ENCODE results near the gene C1orf53. TPM values are rescaled to one million over a fixed set of nuclear protein-coding genes. Genes with fewer than 3 reads are reported as not detected.

Gene C1orf53
- total RNA-seq, 1 donor from 2014 or later, result 3.1 TPM

DNA sequence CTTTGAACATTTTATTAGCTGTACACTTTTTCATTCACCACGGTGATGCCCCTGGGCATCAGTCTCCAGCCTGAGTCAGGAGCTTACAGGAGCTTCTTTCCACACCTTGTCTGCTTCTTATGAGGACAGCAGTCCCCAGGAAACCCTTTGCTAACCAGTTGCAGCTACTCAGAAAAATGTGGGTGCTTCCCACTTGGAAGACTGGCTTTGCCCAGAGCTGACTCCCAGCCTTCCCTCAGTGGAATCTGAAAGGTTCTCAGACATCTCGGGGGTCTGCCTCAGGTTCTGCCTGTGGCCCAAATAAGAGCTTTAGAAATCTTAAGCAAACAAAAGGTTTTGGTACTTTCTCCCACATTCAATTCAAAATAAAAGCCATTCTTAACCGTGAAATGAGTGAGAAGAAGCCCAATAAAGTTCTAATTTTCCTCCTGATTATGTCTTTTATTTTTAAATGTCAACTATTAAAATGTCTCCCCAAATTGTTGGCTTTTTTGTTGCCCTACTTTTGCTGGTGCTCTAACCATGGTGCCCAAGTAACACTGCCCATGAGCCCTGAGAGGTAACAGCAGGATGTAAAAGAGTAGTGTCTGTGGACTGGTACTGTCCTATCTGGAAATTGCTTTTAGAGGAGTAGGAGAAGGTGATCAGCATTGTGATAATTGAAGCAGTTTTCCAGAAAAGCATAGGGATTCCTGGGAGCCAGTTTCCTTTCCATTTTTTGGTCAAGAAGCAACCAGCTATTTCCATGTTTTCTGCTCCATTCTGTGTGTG lies 5.6 kb downstream of the C1orf53 start:
- DNase-seq (ENCODE audit: extremely low read depth, low read depth, low spot score), result no peak

DNA sequence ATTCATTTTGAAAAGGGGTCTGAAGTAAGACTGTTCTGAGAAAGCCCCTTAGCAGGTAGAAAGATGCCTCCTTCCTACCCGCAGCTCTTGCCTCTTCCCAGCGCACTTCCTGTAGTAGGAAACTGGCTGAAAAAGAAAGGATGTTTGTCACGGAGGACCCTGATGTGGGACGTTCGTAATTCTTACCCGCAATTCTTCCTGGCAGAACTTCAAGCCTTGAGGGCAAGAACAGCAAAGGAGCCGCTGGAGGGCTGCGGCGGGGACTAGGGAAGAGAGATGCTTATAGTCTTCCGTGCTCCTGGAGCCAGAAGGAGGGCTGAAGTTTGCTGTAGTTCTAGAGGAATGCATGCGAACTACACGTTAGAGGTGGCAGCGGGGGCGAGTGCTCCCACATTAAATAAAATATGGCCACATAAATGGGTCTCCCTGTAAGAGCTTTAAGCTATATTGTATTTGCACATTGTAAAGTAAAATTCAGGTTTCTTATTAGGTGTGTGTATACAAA lies 6.3 kb downstream of the C1orf53 start:
- DNase-seq (ENCODE audit: extremely low read depth, low read depth, low spot score), result no peak

DNA sequence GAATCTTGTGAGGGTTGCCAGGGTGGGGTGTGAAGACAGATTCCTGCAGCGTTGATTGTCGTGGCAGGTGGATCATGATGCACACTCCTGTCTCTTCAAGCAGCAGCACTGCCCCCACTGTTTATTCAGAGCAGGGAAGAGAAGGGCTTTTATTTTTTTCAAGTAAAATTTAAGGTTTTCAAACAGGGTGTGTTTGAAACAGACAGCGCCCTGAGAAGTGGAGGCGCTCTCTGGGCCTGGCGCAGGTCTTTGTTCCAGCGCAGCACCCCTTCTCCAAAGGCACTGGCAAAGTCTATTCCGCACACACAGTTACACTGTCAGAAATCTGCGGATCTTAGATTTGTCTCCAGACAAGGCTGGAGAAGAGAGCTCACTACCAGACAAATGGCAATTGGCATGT lies 7.0 kb downstream of the C1orf53 start:
- DNase-seq (ENCODE audit: extremely low read depth, low read depth, low spot score), result no peak

DNA sequence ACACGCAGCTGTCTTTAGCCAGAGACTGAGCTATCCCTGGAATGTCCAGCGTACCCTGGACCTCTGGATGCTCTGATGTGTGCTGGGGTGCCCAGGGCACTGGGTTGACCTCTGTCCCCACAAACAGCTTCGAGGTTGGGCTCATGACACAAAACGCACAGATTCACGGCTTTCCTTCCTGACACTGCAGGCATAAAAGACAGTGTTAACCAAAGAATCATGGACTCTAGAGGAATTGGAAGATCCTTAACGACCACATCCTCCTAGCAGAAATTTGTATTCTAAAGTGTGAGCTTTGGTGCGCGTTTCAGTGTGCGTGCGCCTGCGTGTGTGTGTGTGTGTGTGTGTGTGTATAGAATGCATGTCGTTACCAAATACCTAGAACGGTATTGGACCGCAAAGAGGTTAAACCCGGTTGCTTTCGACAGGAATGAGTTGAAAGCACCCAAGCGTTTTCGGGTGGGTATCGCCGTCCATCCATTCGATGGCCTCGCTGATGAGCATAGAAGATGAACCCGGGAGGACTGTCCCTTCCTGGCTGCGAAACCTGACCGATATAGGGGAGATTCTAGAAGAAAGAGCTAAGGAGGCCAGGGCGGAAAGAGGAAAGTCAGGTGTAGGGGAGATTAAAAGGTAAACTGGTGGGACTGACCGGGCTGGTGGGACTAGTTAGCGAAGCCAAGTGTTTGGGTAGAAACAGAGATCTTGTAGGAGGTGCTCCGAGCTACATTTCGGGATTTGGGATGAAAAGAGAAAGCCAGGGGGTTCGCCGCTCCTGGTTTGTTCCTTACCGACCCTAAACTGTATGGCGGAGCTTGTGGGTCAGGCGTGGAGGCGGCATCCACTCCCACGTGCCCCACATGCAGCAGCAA lies 7.9 kb downstream of the C1orf53 start:
- DNase-seq (ENCODE audit: extremely low read depth, low read depth, low spot score), result no peak

DNA sequence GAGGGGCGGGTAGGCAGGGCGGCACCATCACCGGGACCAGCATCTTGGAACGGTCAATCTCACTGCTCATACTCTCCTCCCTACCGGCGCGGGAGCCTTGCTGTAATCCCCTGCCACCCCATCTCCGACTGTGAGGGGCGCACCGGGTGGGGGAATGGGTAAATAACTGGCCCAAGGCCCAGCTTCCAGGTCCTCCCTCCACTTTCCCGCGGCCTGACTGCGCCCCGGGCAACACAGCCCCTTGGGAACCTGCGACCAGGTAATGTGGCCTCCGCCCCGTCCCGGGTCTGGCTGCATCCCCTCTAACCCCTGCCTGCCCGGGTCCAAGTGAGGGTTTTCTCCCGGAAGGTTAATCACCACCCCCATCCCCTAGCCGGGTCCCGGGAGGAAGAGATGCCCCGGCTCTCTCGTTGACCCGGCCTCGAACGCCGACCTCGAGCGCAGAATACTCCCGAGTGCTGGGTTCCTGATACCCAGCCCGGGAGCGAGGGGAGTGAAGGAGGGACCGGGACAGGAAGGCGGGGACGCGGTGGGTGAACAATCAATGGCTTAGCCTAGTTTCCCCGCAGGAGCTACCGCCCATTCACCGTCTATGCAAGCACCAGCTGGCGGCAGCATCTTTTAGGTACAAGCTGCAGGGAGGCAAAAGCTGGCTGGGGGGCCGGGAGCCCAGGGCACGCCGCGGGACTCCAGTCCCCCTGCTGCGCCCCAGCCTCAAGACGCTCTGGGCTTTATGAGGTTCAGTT lies 8.9 kb downstream of the C1orf53 start:
- DNase-seq (ENCODE audit: extremely low read depth, low read depth, low spot score), result no peak

DNA sequence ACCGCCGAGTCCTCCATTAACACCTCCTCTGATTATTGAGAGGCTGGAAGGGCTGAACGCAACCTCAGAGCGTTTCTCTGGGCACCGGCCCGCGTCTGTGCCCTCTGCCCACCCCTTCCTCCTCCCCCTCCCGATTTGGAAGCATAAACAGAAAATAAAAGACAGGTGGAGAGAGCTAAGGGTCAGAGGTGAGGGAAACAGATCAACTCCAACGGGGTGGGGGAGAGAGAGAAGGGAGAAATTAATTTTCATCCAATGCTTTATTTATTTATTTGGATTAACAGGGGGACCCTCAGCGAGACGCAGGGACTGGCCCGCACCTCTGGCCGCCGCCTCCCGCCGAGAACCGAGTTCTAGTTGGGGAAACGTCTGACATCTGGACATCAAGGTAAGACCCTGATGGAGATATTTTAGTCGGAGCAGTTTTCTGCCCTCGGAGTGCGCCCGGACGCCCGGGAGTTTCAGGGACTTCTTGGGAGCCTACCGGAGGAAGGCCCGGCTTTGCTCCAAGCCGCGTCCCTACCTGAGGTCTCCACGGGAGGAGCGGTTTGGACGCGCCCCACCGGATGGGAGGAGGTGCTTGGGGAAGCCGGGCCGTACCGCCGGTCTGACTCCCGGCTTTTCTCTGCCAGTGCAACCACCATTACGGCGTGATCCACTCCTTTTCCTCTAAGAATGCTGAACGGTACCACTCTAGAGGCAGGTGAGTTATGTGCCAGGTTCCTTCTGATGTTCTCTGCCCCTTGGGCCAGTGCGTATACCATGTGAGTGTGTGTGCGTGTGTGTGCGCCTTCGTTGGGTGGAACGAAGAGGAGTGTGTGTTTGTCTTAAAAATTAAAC lies 9.6 kb downstream of the C1orf53 start:
- no peak for DNase-seq (ENCODE audit: extremely low read depth, low read depth, low spot score)

DNA sequence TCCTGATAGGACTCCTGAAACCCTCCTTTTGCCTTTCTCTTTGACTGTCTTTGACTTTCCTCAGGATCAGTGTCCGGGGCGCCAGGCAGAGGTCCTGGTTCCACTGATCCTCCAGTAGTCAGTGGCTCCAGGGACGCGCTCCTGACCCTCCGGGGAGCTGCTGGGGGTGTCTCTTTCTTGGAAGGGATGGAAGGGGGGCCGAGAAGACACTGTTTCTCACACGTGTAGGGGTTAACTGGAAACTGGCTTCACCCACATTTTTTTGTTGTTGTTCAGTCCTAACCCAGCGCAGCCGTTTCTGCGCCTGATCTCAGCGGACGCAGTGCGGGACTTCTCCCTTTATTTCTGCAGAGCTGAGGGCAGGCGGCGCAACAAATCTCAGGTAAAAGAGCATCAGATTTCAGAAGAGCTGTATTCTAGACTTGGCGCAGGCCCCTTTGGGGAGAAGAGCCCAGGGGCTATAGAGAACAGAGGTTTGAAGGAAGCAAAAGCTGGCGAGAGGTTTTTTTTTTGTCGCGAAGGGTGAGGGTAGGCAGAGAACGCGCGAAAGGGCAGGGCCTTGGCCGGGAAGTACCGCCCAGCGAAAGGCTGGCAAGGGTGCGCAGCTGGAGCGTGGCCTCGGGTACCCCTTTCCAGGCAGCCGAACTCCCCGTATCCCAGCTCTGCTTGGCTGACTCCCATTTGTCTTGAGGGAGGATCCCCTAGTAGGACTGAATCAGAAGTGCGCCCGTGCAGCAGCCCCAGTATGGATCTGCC lies 10.5 kb downstream of the C1orf53 start:
- DNase-seq (ENCODE audit: extremely low read depth, low read depth, low spot score), result no peak

DNA sequence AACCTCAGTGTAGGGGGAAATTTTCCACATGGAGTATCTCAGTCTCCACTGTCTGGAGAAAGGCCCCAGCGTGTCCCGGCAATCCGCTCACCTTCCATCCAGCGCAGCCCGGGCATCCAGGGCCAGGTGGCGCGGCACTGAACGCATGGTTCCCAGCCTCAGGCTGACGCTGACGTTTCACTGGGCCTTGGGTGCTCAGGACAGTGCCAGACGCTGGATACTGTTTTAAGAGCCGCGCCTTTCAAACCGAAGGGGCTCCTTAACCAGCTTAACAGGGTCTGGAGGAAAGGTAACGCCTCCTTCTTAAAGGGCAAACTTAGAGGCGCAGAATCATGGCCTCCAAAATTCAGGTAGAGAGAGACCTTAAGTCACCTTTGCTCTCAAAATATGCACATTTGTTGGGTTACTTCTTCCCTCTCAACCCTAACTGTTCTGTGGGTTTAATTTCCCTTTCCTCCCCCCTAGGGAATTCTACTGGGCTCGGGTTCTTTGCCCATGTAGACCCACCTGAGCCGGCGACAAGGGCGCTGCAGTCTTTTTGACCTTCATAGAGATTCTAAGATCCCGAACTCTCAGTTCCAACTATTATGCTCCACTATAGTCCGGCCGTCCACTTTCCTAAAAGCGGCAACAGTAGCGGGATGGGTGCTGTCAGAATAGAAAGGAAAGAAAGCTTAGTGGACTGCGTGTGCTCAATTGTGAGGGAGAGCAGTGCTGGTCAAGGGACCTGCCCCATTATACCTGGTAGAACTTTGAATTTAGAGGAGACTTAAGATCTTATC lies 11.3 kb downstream of the C1orf53 start:
- DNase-seq (ENCODE audit: extremely low read depth, low read depth, low spot score), result no peak

DNA sequence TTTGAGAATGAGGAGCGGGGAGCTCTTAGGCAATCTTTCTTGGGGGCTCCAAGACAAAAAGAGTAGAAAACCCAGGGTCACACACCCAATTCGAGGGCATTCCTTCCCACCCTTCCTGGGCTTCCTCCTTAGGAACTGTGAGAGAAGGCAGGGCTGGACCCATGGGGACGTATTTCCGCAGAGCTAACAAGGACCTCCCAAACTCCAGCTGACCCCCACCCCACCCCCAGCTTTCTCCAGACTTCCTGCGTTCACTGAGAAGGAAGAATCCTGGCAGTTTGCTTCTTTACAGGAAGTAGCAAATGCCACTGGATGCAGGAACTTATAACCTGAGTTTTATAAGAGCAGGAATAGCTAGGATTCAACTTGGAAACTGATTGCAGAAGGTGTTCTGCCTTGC lies 12.1 kb downstream of the C1orf53 start:
- DNase-seq (ENCODE audit: extremely low read depth, low read depth, low spot score), result no peak

DNA sequence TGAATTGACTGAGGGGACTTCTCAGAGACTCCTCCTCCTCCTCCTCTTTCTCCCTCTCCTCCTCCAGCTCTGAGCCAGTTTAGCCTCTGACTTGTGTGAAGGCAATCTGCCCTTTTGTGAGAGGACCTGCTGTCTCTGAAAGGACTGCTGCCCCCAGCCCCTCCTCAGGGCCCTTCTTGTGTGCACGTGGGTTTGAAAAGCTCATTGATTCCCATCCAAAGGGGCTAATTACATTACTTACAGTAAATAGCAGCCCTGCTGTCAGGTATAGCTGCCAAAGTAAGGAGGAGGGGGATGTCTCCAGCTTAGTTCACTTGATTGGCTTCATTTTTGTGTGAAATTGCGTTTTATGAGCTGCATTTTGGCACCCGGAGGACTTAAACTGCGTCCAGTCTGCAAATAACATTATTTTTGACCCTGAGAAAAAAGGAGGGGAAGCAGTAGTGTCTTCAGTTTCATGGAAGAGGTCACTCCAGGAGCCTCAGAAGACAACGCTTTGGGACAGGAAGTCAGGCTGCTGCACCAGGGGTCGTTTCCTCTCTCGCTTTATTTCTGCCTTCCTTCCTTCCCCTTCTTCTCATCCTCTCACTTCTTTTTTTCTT lies 12.9 kb downstream of the C1orf53 start:
- no peak for DNase-seq (ENCODE audit: extremely low read depth, low read depth, low spot score)

DNA sequence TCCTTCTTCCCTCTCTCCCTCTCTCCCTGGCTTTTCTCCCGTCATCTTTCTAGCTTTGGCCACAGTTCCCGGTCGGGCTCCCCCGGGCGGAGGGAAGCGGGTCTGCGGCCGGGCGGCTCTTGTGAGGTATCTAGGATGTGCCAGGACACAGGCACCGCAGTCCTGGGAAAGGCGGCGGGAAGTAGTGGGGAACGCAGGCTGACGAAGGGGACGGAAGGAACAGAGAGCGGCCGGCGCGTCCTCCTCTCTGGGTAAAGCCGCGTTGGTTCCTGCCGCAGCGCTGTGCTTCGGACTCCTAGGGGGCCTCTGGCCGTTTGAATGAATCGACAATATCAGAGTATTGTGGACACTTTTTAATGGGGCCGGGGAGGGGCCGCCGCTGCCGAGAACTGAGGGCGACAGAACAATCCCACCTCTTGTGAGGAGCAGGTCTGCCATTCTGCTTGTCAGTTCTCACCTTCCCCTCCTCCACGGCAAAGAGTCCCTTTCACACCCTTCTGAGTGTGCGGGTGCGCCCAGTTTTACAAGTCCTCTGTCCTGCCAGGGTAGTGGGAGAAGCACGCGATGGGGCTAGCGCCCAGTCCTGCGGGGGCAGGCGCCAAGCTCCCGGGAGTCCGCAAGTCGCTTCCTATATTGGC lies 13.6 kb downstream of the C1orf53 start:
- no peak for DNase-seq (ENCODE audit: extremely low read depth, low read depth, low spot score)

DNA sequence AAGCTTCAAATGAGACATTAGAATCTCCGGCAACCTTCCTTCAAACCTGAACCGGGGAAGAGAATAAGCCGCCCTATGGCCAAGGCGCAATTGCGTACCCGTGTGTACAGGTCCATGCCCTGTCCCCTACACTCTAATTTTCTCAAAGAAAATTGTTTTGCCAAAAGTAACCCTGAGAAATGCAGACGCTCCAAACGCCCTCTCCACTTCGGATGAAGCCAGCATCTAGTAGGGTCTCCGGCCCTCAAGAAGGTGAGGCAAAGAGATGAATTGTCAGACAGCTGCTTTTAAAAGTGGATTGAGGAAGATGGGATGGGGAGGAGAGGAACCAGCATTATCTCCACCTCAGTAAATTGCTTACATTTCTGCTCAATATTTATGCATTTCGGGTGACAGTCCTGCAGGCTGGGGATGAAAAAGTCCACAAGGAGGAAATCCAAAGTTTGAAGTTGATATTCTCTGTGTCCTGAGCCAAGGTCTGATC lies 14.1 kb downstream of the C1orf53 start:
- DNase-seq (ENCODE audit: extremely low read depth, low read depth, low spot score), result no peak

DNA sequence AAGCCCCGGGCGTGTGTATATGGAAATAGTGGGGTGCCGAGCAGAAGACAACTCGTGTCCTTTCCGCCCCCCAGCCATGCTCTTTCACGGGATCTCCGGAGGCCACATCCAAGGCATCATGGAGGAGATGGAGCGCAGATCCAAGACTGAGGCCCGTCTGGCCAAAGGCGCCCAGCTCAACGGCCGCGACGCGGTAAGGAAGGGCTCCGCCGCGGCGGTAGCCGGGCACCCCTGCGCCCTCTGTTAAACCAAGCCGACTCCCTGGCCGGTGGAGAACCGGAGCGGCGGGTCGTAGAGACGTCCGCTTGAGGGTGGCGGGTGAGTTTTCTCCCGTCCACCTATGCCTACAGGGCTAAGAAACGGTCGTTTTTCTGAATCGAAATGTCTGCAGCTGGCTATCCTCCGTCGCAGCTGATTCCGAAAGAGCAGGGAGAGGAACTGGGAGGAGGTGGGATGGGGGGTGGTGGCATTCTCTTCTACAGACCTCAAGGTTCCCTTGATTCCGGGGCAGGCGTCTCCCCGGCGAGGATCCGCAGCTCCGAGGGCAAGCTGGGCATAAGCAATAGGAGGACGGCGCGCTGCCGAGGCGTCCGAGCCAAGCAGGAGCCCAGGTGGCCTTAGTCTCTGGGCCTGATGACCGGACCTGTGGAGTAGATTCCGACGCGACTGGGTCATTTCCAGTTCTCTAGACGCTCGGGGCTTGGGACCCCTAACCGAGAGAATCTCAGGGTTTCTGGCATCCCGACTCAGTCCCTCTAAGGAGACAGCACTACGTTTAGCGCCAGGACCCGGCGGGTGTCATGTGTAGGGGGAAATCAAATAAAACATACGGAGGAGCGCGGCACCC lies 15.6 kb downstream of the C1orf53 start:
- DNase-seq (ENCODE audit: extremely low read depth, low read depth, low spot score), result no peak

DNA sequence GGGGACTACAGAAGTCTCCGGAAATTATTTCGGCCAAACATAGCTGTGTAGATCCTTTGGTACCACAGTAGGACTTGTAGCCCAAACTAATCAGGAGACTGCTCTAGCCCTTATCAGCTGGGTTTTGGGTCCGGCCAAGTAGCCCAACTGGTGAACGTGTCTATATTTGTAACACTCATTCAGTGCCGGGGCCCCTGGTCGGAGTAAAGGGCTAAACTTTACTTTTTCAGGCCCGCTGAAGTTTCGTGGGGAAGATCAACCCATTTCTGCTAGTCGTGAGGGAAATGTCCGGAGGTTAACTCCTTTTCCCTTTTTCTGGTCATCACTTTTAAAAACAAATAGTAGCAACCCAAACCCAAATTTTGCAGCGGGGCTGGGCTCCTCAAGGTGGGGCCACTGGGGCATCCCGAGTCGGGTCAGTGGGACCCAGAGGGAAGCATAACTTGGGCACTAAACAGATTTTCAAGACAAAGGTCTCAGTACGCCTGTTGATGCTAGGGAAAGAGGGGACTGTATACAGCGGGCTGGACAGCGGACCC lies 16.4 kb downstream of the C1orf53 start:
- DNase-seq (ENCODE audit: extremely low read depth, low read depth, low spot score), result no peak

DNA sequence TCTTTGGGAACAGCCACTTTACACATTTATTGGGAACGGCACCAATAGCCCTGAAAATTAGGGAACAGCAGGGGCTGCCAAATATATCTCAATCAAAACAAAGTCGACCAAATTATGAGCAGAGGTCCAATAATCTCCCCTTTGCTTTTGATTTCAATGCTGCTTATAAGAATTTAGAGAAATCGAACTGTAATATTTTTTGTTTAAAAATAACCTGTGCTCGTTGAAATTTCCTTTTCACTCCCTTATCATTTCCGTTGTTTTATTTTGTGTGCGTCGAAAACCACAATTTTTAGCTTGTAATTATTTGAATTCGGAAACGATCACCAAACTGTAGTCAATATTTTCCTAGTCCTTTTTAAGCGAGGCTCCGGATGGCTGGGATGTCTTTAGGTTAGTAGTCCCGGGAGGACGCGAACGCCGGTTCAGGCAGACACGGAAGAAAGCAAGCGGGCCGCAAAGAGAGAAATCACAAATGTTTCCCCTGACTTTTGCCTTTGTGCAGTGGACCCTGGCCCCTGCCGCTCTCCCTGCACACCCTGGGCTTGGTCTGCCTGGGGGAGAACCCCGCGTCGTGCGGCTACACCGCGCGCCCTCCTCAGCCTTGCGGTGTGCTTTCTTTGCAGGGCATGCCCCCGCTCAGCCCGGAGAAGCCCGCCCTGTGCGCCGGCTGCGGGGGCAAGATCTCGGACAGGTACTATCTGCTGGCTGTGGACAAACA lies 17.1 kb downstream of the C1orf53 start:
- no peak for DNase-seq (ENCODE audit: extremely low read depth, low read depth, low spot score)

DNA sequence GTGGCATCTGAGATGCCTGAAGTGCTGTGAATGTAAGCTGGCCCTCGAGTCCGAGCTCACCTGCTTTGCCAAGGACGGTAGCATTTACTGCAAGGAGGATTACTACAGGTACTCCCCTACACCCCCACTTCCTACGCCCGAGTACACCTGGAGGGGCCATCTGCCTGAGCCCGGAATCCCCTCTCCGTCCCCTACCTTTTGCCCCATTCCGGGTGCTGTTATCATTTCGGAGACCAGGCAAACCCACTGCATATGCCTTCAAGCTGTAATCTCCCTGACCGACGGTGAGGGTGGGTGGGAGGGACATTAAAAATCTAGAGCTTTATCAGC lies 17.6 kb downstream of the C1orf53 start:
- DNase-seq (ENCODE audit: extremely low read depth, low read depth, low spot score), result no peak
